WTC11 (cell line): ENCODE data around the gene SHD. TPM values are rescaled to one million over a fixed set of nuclear protein-coding genes. Genes with fewer than 3 reads are reported as not detected.

Experiments used
- ATAC-seq: fragments of 200-7000 bp; cut with Tn5 transposase; 2 replicates; pipeline ENCODE4 v1.10.0; 2021; ENCODE audit warnings: mild to moderate bottlenecking, moderate library complexity
- CTCF ChIA-PET: fragments of 300-600 bp; sonication (Branson Sonifier 250); formaldehyde crosslinking; loops from one replicate; lab custom pipeline; 2021; ENCODE audit warnings: antibody characterized with exemption; lab: Charles Lee
- POLR2A ChIA-PET: fragments of 350-600 bp; sonication (Branson Sonifier 250); formaldehyde crosslinking; loops from one replicate; lab custom pipeline; 2021; ENCODE audit warnings: antibody characterized with exemption; lab: Charles Lee
- DNase-seq: peaks from one replicate; pipeline ENCODE4 v3.0.0; 2021; ENCODE audit warnings: low spot score
- H3K27ac Mint-ChIP-seq: 2 replicates; pipeline ENCODE4 v1.8.0; 2021; ENCODE audit warnings: mixed read lengths
- H3K27me3 Mint-ChIP-seq: 2 replicates; pipeline ENCODE4 v1.8.0; 2021; ENCODE audit warnings: low read depth, mild to moderate bottlenecking, moderate library complexity, mixed read lengths
- H3K36me3 Mint-ChIP-seq: 2 replicates; pipeline ENCODE4 v1.8.0; 2021; ENCODE audit warnings: mixed read lengths
- H3K4me1 Mint-ChIP-seq: 2 replicates; pipeline ENCODE4 v1.8.0; 2022; ENCODE audit warnings: mixed read lengths
- H3K4me3 Mint-ChIP-seq: 2 replicates; pipeline ENCODE4 v1.8.0; 2021; ENCODE audit warnings: mild to moderate bottlenecking, moderate library complexity, mixed read lengths
- H3K9me3 Mint-ChIP-seq: 2 replicates; pipeline ENCODE4 v1.8.0; 2021; ENCODE audit warnings: mixed read lengths
- E2F4 ChIP-seq: sonication (generic); formaldehyde crosslinking; IDR thresholded peaks from 2 replicates; pipeline ENCODE4 v1.8.1; 2022; ENCODE audit warnings: low read depth, mild to moderate bottlenecking, moderate library complexity, missing genetic modification reagents, borderline replicate concordance
- EMX1 ChIP-seq: fragments of 250-450 bp; sonication (Bioruptor Pico); IDR thresholded peaks from 2 replicates; pipeline ENCODE4 v1.8.0; 2021; ENCODE audit warnings: mild to moderate bottlenecking
- GTF2I ChIP-seq: fragments of 250-450 bp; sonication (Bioruptor Pico); conservative IDR thresholded peaks from 2 replicates; pipeline ENCODE4 v1.4.0; 2021; ENCODE audit warnings: mild to moderate bottlenecking
- IRF2 ChIP-seq: sonication (generic); formaldehyde crosslinking; IDR thresholded peaks from 2 replicates; pipeline ENCODE4 v1.8.0; 2022; ENCODE audit warnings: low read depth, missing genetic modification reagents, borderline replicate concordance
- MYBL2 ChIP-seq: sonication (generic); formaldehyde crosslinking; IDR thresholded peaks from 2 replicates; pipeline ENCODE4 v1.8.1; 2023; ENCODE audit warnings: mild to moderate bottlenecking, moderate library complexity, missing genetic modification reagents
- NFYB ChIP-seq: sonication (generic); formaldehyde crosslinking; conservative IDR thresholded peaks from 2 replicates; pipeline ENCODE4 v1.8.0; 2022; ENCODE audit warnings: low read depth, missing genetic modification reagents
- RORB ChIP-seq: fragments of 250-450 bp; sonication (Bioruptor Pico); IDR thresholded peaks from 2 replicates; pipeline ENCODE4 v1.9.0; 2021; ENCODE audit warnings: mild to moderate bottlenecking
- SOX15 ChIP-seq: fragments of 250-450 bp; sonication (Bioruptor Pico); IDR thresholded peaks from 2 replicates; pipeline ENCODE4 v1.9.0; 2021; ENCODE audit warnings: mild to moderate bottlenecking
- total RNA-seq: library from RNA; stranded (reverse); gene quantifications from 3 replicates; pipeline ENCODE4 v1.2.3, GENCODE V29; 2021
- TF ChIP-seq, protein P1 (sequence below): sonication (generic); formaldehyde crosslinking; IDR thresholded peaks from 2 replicates; pipeline ENCODE4 v1.8.1; 2023; ENCODE audit warnings: mild to moderate bottlenecking, missing genetic modification reagents, moderate library complexity
- TF ChIP-seq, protein P2 (sequence below): sonication (generic); formaldehyde crosslinking; IDR thresholded peaks from 2 replicates; pipeline ENCODE4 v1.8.1; 2022; ENCODE audit warnings: missing genetic modification reagents, borderline replicate concordance

SHD gene
- total RNA-seq, 1 experiment from 2014 or later = 3.4 TPM

GRCh38 chr19:4338441-4339355 lies 59.6 kb downstream of the SHD start, which contains the start of gene STAP2:
Gene STAP2 (minus strand): TSS chr19:4338827. CDS start chr19:4338753, 74 bp downstream.
- DNase-seq (peak; percentile 52), ATAC-seq (no peak)
- peaks cover 23% of the 10 kb centered on the region for H3K27me3 Mint-ChIP-seq
- H3K36me3 Mint-ChIP-seq = peaks cover 18% of the 10 kb centered on the region
- peak within 1 kb of the TSS; percentile 67 for H3K4me3 Mint-ChIP-seq
- peak within 1 kb of the TSS; percentile 65 for H3K27ac Mint-ChIP-seq
- ChIA-PET CTCF (interaction anchor here (0.6 to 3.9 kb wide), 6 partner anchors 14 to 185 kb away, joined by 3 to 29 read pairs (median 4); no protein-coding TSS in a partner anchor), POLR2A (interaction anchor here (1.0 kb wide), 1 partner anchor 11 kb away, joined by 4 read pairs; no protein-coding TSS in a partner anchor)
- H3K4me1 Mint-ChIP-seq = peaks cover 15% of the 10 kb centered on the region
- TF ChIP-seq RORB (no peak), E2F4 (CRISPR knock-in tag) (no peak), MYBL2 (CRISPR knock-in tag) (no peak), NFYB (no peak), GTF2I (CRISPR knock-in tag) (no peak), SOX15 (CRISPR knock-in tag) (no peak), EMX1 (no peak), IRF2 (no peak)
- TF ChIP-seq, protein P1, sequence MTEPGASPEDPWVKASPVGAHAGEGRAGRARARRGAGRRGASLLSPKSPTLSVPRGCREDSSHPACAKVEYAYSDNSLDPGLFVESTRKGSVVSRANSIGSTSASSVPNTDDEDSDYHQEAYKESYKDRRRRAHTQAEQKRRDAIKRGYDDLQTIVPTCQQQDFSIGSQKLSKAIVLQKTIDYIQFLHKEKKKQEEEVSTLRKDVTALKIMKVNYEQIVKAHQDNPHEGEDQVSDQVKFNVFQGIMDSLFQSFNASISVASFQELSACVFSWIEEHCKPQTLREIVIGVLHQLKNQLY (CRISPR knock-in tag) = no peak
- TF ChIP-seq, protein P2, sequence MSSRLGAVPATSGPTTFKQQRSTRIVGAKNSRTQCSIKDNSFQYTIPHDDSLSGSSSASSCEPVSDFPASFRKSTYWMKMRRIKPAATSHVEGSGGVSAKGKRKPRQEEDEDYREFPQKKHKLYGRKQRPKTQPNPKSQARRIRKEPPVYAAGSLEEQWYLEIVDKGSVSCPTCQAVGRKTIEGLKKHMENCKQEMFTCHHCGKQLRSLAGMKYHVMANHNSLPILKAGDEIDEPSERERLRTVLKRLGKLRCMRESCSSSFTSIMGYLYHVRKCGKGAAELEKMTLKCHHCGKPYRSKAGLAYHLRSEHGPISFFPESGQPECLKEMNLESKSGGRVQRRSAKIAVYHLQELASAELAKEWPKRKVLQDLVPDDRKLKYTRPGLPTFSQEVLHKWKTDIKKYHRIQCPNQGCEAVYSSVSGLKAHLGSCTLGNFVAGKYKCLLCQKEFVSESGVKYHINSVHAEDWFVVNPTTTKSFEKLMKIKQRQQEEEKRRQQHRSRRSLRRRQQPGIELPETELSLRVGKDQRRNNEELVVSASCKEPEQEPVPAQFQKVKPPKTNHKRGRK = no peak
- H3K9me3 Mint-ChIP-seq = peaks cover 16% of the 10 kb centered on the region

Other genes starting within 250 kb of the SHD start
- gene ZBTB7A, start 212.4 kb upstream of the SHD start, total RNA-seq = 22.8 to 27.9 TPM (median 24.6 TPM) in 3 replicates
- 175 to 177 TPM (median 176 TPM) in 3 replicates for gene MAP2K2, start 155.1 kb upstream of the SHD start, total RNA-seq
- 0.09 to 0.46 TPM in 2 of 3 replicates, not detected in the other for gene CREB3L3, start 125.6 kb upstream of the SHD start, total RNA-seq
- 27.2 to 29.9 TPM (median 28.1 TPM) in 3 replicates for gene SIRT6, start 96.7 kb upstream of the SHD start, total RNA-seq
- 11.3 to 15.0 TPM (median 14.8 TPM) in 3 replicates for gene ANKRD24, start 96.6 kb upstream of the SHD start, total RNA-seq
- gene EBI3, start 49.7 kb upstream of the SHD start, total RNA-seq = 0.81 to 1.5 TPM (median 1.1 TPM) in 3 replicates
- 24.3 to 26.5 TPM (median 25.2 TPM) in 3 replicates for gene YJU2, start 32.2 kb upstream of the SHD start, total RNA-seq
- gene TMIGD2, start 23.1 kb downstream of the SHD start, total RNA-seq = 0.55 to 1.0 TPM (median 0.94 TPM) in 3 replicates
- gene FSD1, start 25.3 kb downstream of the SHD start, total RNA-seq = 61.3 to 69.2 TPM (median 65.7 TPM) in 3 replicates
- gene STAP2, start 59.6 kb downstream of the SHD start, total RNA-seq = 18.2 to 21.1 TPM (median 20.2 TPM) in 3 replicates
- gene MPND, start 64.3 kb downstream of the SHD start, total RNA-seq = 28.3 to 37.7 TPM (median 37.4 TPM) in 3 replicates
- gene SH3GL1, start 121.3 kb downstream of the SHD start, total RNA-seq = 89.4 to 109 TPM (median 89.7 TPM) in 3 replicates
- gene CHAF1A, start 123.4 kb downstream of the SHD start, total RNA-seq = 126 to 161 TPM (median 137 TPM) in 3 replicates
- gene UBXN6, start 178.5 kb downstream of the SHD start, total RNA-seq = 34.8 to 39.8 TPM (median 38.8 TPM) in 3 replicates
- gene HDGFL2, start 193.0 kb downstream of the SHD start, total RNA-seq = 111 to 116 TPM (median 115 TPM) in 3 replicates
- gene PLIN4, start 239.2 kb downstream of the SHD start, total RNA-seq = 0.35 to 0.62 TPM (median 0.57 TPM) in 3 replicates